Liver (tissue), 9 donors: Measurements from ENCODE around the gene TRIM9. TPM values are rescaled to one million over a fixed set of nuclear protein-coding genes. Genes with fewer than 3 reads are reported as not detected.

Experiments
- DNase-seq: peaks from one replicate; pipeline ENCODE4 v3.0.0-alpha.2; 2017; ENCODE audit warnings: low spot score
- H3K27ac ChIP-seq, 2 donors: one replicate each; pipeline ENCODE4 v1.7.0; 2013; ENCODE audit warnings: inconsistent platforms in 2 of 2, low read length in 2 of 2, control low read depth in 1 of 2, low read depth in 1 of 2, mild to moderate bottlenecking in 1 of 2
- H3K27me3 ChIP-seq, 4 donors: one replicate each; pipeline versions ENCODE4 v1.6.1 to v1.7.0; 2013; ENCODE audit warnings: low read length in 3 of 4, inconsistent platforms in 1 of 4, mild to moderate bottlenecking in 1 of 4, moderate library complexity in 1 of 4; ENCODE audit not compliant: control insufficient read depth in 4 of 4, insufficient read depth in 4 of 4
- H3K36me3 ChIP-seq, 4 donors: one replicate each; pipeline versions ENCODE4 v1.6.1 to v1.7.0; 2013; ENCODE audit warnings: low read length in 3 of 4, mild to moderate bottlenecking in 3 of 4, low read depth in 1 of 4, moderate library complexity in 1 of 4; ENCODE audit not compliant: control insufficient read depth in 4 of 4, insufficient read depth in 3 of 4
- H3K4me1 ChIP-seq, 4 donors: one replicate each; pipeline versions ENCODE4 v1.6.1 to v1.7.0; 2013; ENCODE audit warnings: low read length in 3 of 4, mild to moderate bottlenecking in 3 of 4, moderate library complexity in 1 of 4; ENCODE audit not compliant: control insufficient read depth in 4 of 4, insufficient read depth in 4 of 4
- H3K4me3 ChIP-seq, 3 donors: one replicate each; pipeline versions ENCODE4 v1.6.1 to v1.7.0; 2013; ENCODE audit warnings: low read length in 3 of 3, control low read depth in 1 of 3, low read depth in 1 of 3, mild to moderate bottlenecking in 1 of 3
- H3K9ac ChIP-seq, 2 donors: one replicate each; pipeline ENCODE4 v1.7.0; 2013; ENCODE audit warnings: low read length in 2 of 2, mild to moderate bottlenecking in 2 of 2, moderate library complexity in 2 of 2, control low read depth in 1 of 2, low read depth in 1 of 2
- H3K9me3 ChIP-seq, 4 donors: one replicate each; pipeline versions ENCODE4 v1.6.1 to v1.7.0; 2013; ENCODE audit warnings: low read length in 3 of 4; ENCODE audit not compliant: control insufficient read depth in 4 of 4
- EGR1 ChIP-seq, 2 donors: IDR thresholded peaks; 2 replicates each; pipeline ENCODE4 v1.6.1; 2016 to 2018; ENCODE audit warnings: antibody characterized with exemption in 2 of 2, low read depth in 2 of 2
- FOXA1 ChIP-seq: IDR thresholded peaks from 2 replicates; pipeline ENCODE4 v1.6.1; 2016; ENCODE audit warnings: antibody characterized with exemption
- FOXA2 ChIP-seq: IDR thresholded peaks from 2 replicates; pipeline ENCODE4 v1.6.1; 2016; ENCODE audit warnings: antibody characterized with exemption
- GABPA ChIP-seq, 2 donors: IDR thresholded peaks in 1 of 2; conservative IDR thresholded peaks in 1 of 2; 2 replicates each; pipeline ENCODE4 v1.6.1; 2016; ENCODE audit warnings: antibody characterized with exemption in 2 of 2, mild to moderate bottlenecking in 1 of 2, moderate library complexity in 1 of 2
- JUND ChIP-seq, 2 donors: IDR thresholded peaks; 2 replicates each; pipeline ENCODE4 v1.6.1; 2016; ENCODE audit warnings: antibody characterized with exemption in 2 of 2
- RAD21 ChIP-seq, 2 donors: IDR thresholded peaks; 2 replicates each; pipeline ENCODE4 v1.6.1; 2016; ENCODE audit warnings: antibody characterized with exemption in 2 of 2, mild to moderate bottlenecking in 2 of 2
- RXRA ChIP-seq, 2 donors: IDR thresholded peaks; 2 replicates each; pipeline ENCODE4 v1.6.1; 2017 to 2018; ENCODE audit warnings: antibody characterized with exemption in 2 of 2, mild to moderate bottlenecking in 1 of 2
- SP1 ChIP-seq: IDR thresholded peaks from 2 replicates; pipeline ENCODE4 v1.6.1; 2018; ENCODE audit warnings: antibody characterized with exemption, mild to moderate bottlenecking
- TAF1 ChIP-seq: conservative IDR thresholded peaks from 2 replicates; pipeline ENCODE4 v1.6.1; 2016; ENCODE audit warnings: antibody characterized with exemption, mild to moderate bottlenecking
- YY1 ChIP-seq: IDR thresholded peaks from 2 replicates; pipeline ENCODE4 v1.6.1; 2016; ENCODE audit warnings: antibody characterized with exemption, mild to moderate bottlenecking
- WGBS: extraction: QIAGEN DNeasy Blood & Tissue Kit; methylation state at CpG from one replicate; pipeline ENCODE4 v1.1.7; 2013; 5-methylcytosine and 5-hydroxymethylcytosine counted together
- polyA plus RNA-seq, 2 donors: library from polyadenylated mRNA; stranded (reverse) in 1 of 2; unstranded in 1 of 2; fragments of 200-250 nt in 1 of 2; fragments of >200 nt in 1 of 2; fragmentation: Nextera tagmentation in 1 of 2; extraction: Ambion mirVana in 1 of 2; gene quantifications; one replicate each; pipeline versions ENCODE4 v1.2.1 to v1.2.3, GENCODE V29; 2013 to 2015
- total RNA-seq, 2 donors: library from RNA; depleted of rRNA; stranded (reverse); fragments of >200 nt; gene quantifications; one replicate each; pipeline ENCODE4 v1.2.3, GENCODE V29; 2014
- TF ChIP-seq, protein P1 (sequence below): fragments of 150-350 bp; IDR thresholded peaks from 2 replicates; pipeline ENCODE4 v1.5.1; 2017; ENCODE audit warnings: improper control_type of control experiment, low read depth, low read length; ENCODE audit not compliant: missing input control
- TF ChIP-seq, protein P2 (sequence below): IDR thresholded peaks from 2 replicates; pipeline ENCODE4 v1.6.1; 2016; ENCODE audit warnings: antibody characterized with exemption, mild to moderate bottlenecking
- TF ChIP-seq, protein P3 (sequence below): IDR thresholded peaks from 2 replicates; pipeline ENCODE4 v1.6.1; 2016; ENCODE audit warnings: antibody characterized with exemption
- TF ChIP-seq, protein P4 (sequence below): IDR thresholded peaks from 2 replicates; pipeline ENCODE4 v1.6.1; 2016; ENCODE audit warnings: antibody characterized with exemption
- donor health status: healthy.
- donor health status: healthy.
- donor health status: healthy.
- donor health status: healthy.
- donor health status: healthy.

Gene TRIM9
- total and polyA plus RNA-seq, 4 donors, result 0.09 to 1.6 (median 0.18) TPM

DNA sequence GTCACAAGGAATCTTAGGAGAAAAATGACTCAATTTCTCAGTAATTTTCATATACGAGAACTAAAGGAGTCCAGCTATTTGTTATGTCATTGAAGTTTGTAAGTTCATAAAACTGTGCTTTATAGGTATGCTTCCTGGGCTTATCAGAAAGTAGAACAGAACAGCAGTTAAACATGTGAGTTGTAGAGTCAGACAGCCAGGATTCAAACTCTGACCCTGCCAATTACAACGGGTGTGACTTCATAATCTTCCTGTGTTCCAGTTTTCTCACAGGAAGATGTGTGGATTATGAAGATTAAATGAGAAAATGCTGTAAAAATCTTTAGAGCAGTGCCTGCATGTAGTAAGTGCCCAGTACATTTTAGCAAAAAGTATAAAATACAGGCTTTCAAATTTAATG is 8.9 kb downstream of the TRIM9 start:
- TF ChIP-seq GABPA (IDR thresholded peaks at IDR 0.05 in 1 of 2, conservative IDR thresholded peaks at IDR 0.05 in 1 of 2) (no peak), FOXA2 (no peak), TAF1 (no peak), RAD21 (IDR thresholded peaks at IDR 0.05) (no peak)
- Histone ChIP-seq H3K9ac (no peak overlapping the region), H3K27me3 (no peaks in the 10 kb centered on the region), H3K9me3 (no peaks in the 10 kb centered on the region), H3K4me3 (no peak overlapping the region), H3K27ac (no peak overlapping the region), H3K36me3 (no peaks in the 10 kb centered on the region), H3K4me1 (no peaks in the 10 kb centered on the region)
- WGBS, result 59% methylated on average over 2 of the region's 2 CpGs
- no peak for DNase-seq

DNA sequence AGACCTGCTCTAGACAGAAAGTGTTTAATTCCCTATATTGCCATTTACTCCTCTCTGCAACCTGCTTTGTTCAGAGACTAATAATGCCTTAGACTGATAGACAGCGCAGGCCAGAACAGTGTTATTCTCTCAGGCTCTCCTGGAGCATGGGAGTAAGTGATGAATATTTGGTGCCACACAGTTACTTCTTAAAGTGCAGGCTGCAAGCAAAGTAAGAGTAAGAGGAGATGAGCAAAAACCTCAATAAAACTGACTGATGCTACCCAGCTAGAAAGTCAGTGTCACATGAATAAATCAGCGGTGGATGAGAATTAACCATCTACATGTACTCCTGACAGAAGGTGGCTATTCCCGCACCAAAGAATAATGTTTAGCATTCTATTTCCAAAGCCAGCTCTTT is 9.9 kb downstream of the TRIM9 start:
- 98% methylated on average over 3 of the region's 3 CpGs for WGBS
- Histone ChIP-seq H3K4me1 (no peaks in the 10 kb centered on the region), H3K9me3 (no peaks in the 10 kb centered on the region), H3K4me3 (no peak overlapping the region), H3K36me3 (no peaks in the 10 kb centered on the region), H3K27ac (no peak overlapping the region), H3K9ac (no peak overlapping the region), H3K27me3 (no peaks in the 10 kb centered on the region)
- no peak for DNase-seq
- TF ChIP-seq RAD21 (IDR thresholded peaks at IDR 0.05) (no peak), FOXA2 (no peak), FOXA1 (no peak), EGR1 (IDR thresholded peaks at IDR 0.05; ENCODE audit: low read depth in 2 of 2) (no peak), RXRA (IDR thresholded peaks at IDR 0.05) (no peak), GABPA (IDR thresholded peaks at IDR 0.05 in 1 of 2, conservative IDR thresholded peaks at IDR 0.05 in 1 of 2) (no peak), TAF1 (no peak), JUND (IDR thresholded peaks at IDR 0.05) (no peak), SP1 (no peak), YY1 (no peak)
- TF ChIP-seq, protein P1, sequence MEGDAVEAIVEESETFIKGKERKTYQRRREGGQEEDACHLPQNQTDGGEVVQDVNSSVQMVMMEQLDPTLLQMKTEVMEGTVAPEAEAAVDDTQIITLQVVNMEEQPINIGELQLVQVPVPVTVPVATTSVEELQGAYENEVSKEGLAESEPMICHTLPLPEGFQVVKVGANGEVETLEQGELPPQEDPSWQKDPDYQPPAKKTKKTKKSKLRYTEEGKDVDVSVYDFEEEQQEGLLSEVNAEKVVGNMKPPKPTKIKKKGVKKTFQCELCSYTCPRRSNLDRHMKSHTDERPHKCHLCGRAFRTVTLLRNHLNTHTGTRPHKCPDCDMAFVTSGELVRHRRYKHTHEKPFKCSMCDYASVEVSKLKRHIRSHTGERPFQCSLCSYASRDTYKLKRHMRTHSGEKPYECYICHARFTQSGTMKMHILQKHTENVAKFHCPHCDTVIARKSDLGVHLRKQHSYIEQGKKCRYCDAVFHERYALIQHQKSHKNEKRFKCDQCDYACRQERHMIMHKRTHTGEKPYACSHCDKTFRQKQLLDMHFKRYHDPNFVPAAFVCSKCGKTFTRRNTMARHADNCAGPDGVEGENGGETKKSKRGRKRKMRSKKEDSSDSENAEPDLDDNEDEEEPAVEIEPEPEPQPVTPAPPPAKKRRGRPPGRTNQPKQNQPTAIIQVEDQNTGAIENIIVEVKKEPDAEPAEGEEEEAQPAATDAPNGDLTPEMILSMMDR, result no peak
- TF ChIP-seq, protein P2, sequence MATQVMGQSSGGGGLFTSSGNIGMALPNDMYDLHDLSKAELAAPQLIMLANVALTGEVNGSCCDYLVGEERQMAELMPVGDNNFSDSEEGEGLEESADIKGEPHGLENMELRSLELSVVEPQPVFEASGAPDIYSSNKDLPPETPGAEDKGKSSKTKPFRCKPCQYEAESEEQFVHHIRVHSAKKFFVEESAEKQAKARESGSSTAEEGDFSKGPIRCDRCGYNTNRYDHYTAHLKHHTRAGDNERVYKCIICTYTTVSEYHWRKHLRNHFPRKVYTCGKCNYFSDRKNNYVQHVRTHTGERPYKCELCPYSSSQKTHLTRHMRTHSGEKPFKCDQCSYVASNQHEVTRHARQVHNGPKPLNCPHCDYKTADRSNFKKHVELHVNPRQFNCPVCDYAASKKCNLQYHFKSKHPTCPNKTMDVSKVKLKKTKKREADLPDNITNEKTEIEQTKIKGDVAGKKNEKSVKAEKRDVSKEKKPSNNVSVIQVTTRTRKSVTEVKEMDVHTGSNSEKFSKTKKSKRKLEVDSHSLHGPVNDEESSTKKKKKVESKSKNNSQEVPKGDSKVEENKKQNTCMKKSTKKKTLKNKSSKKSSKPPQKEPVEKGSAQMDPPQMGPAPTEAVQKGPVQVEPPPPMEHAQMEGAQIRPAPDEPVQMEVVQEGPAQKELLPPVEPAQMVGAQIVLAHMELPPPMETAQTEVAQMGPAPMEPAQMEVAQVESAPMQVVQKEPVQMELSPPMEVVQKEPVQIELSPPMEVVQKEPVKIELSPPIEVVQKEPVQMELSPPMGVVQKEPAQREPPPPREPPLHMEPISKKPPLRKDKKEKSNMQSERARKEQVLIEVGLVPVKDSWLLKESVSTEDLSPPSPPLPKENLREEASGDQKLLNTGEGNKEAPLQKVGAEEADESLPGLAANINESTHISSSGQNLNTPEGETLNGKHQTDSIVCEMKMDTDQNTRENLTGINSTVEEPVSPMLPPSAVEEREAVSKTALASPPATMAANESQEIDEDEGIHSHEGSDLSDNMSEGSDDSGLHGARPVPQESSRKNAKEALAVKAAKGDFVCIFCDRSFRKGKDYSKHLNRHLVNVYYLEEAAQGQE, result no peak
- TF ChIP-seq, protein P3, sequence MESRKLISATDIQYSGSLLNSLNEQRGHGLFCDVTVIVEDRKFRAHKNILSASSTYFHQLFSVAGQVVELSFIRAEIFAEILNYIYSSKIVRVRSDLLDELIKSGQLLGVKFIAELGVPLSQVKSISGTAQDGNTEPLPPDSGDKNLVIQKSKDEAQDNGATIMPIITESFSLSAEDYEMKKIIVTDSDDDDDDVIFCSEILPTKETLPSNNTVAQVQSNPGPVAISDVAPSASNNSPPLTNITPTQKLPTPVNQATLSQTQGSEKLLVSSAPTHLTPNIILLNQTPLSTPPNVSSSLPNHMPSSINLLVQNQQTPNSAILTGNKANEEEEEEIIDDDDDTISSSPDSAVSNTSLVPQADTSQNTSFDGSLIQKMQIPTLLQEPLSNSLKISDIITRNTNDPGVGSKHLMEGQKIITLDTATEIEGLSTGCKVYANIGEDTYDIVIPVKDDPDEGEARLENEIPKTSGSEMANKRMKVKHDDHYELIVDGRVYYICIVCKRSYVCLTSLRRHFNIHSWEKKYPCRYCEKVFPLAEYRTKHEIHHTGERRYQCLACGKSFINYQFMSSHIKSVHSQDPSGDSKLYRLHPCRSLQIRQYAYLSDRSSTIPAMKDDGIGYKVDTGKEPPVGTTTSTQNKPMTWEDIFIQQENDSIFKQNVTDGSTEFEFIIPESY, result no peak
- TF ChIP-seq, protein P4, sequence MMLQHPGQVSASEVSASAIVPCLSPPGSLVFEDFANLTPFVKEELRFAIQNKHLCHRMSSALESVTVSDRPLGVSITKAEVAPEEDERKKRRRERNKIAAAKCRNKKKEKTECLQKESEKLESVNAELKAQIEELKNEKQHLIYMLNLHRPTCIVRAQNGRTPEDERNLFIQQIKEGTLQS, result no peak
